CD4-positive, CD25-positive, alpha-beta regulatory T cell (primary cell): ENCODE measurements around the gene KIF26B. TPM values are rescaled to one million over a fixed set of nuclear protein-coding genes. Genes with fewer than 3 reads are reported as not detected.

Experiments used
- ATAC-seq, 2 donors: fragments of 150-1000 bp; cut with Tn5 transposase; one replicate each; pipeline ENCODE4 v1.10.0; 2021; ENCODE audit warnings: low read depth in 2 of 2, moderate number of reproducible peaks in 2 of 2, moderate library complexity in 1 of 2
- DNase-seq, 3 donors: peaks; one replicate each; pipeline versions ENCODE4 v3.0.0 to v3.0.0-alpha.2; 2012 to 2022; ENCODE audit warnings: mixed read lengths in 1 of 3
- H3K27ac ChIP-seq: one replicate; pipeline ENCODE4 v1.7.0; 2013; ENCODE audit warnings: mild to moderate bottlenecking, low read length; ENCODE audit not compliant: insufficient read depth, poor library complexity, severe bottlenecking
- H3K27me3 ChIP-seq: one replicate; pipeline ENCODE4 v1.7.0; 2013; ENCODE audit warnings: low read length; ENCODE audit not compliant: control insufficient read depth, insufficient read depth
- H3K36me3 ChIP-seq: one replicate; pipeline ENCODE4 v1.7.0; 2013; ENCODE audit warnings: mild to moderate bottlenecking, low read length, moderate library complexity; ENCODE audit not compliant: control insufficient read depth, insufficient read depth
- H3K4me1 ChIP-seq: 2 replicates; pipeline ENCODE4 v1.7.0; 2013; ENCODE audit warnings: mild to moderate bottlenecking, low read length; ENCODE audit not compliant: insufficient read depth, control insufficient read depth, poor library complexity, severe bottlenecking
- H3K4me3 ChIP-seq: one replicate; pipeline ENCODE4 v1.7.0; 2013; ENCODE audit warnings: low read depth, mild to moderate bottlenecking, low read length, moderate library complexity
- H3K9me3 ChIP-seq, 2 experiments: 1 replicate in 1 of 2; 2 replicates in 1 of 2; pipeline ENCODE4 v1.7.0; 2013; ENCODE audit warnings: low read length in 2 of 2, mild to moderate bottlenecking in 1 of 2, moderate library complexity in 1 of 2; ENCODE audit not compliant: control insufficient read depth in 2 of 2
- H3K27ac Mint-ChIP-seq, 3 donors: one replicate each; pipeline ENCODE4 v1.8.0; 2020 to 2022; ENCODE audit warnings: mild to moderate bottlenecking in 3 of 3, mixed read lengths in 3 of 3, moderate library complexity in 2 of 3
- H3K27me3 Mint-ChIP-seq: one replicate; pipeline ENCODE4 v1.8.0; 2022; ENCODE audit warnings: mild to moderate bottlenecking, mixed read lengths
- H3K36me3 Mint-ChIP-seq: one replicate; pipeline ENCODE4 v1.8.0; 2020; ENCODE audit warnings: mixed read lengths
- H3K4me1 Mint-ChIP-seq, 4 donors: one replicate each; pipeline ENCODE4 v1.8.0; 2020 to 2022; ENCODE audit warnings: mixed read lengths in 4 of 4, mild to moderate bottlenecking in 1 of 4
- H3K4me3 Mint-ChIP-seq, 4 donors: one replicate each; pipeline ENCODE4 v1.8.0; 2020 to 2022; ENCODE audit warnings: mild to moderate bottlenecking in 4 of 4, mixed read lengths in 4 of 4, moderate library complexity in 3 of 4
- H3K9me3 Mint-ChIP-seq, 7 donors: one replicate each; pipeline ENCODE4 v1.8.0; 2020 to 2022; ENCODE audit warnings: mixed read lengths in 7 of 7, mild to moderate bottlenecking in 3 of 7, moderate library complexity in 2 of 7
- polyA plus RNA-seq, 4 donors: library from polyadenylated mRNA; unstranded; fragments of 300-500 nt; fragmentation: Illumina TruSeq; gene quantifications; one replicate each; pipeline ENCODE4 v1.2.3, GENCODE V29; 2021
- total RNA-seq: library from RNA; stranded (reverse); gene quantifications from one replicate; pipeline ENCODE4 v1.2.3, GENCODE V29; 2022

Gene KIF26B
- total and polyA plus RNA-seq, 5 donors from 2014 or later = not detected

- H3K27ac Mint-ChIP-seq = no peak overlapping the region
- H3K9me3 Mint-ChIP-seq = peaks cover 0 to 2% (median 0%) of the 10 kb centered on the region in 7 donors
- H3K9me3 ChIP-seq = no peaks in the 10 kb centered on the region
- no peak for DNase-seq
- H3K36me3 ChIP-seq = no peaks in the 10 kb centered on the region
- no peak overlapping the region for H3K4me3 ChIP-seq
- no peak overlapping the region for H3K27ac ChIP-seq
- H3K4me1 Mint-ChIP-seq = no peaks in the 10 kb centered on the region
- H3K4me1 ChIP-seq = no peaks in the 10 kb centered on the region
- H3K4me3 Mint-ChIP-seq = no peak overlapping the region
- no peaks in the 10 kb centered on the region for H3K27me3 Mint-ChIP-seq
- no peaks in the 10 kb centered on the region for H3K27me3 ChIP-seq
- ATAC-seq = no peak
- no peaks in the 10 kb centered on the region for H3K36me3 Mint-ChIP-seq
Measured at GRCh38 chr1:245503548-245503947, 348.8 kb downstream of the KIF26B start.

GRCh38 chr1:245510144-245510543 lies 355.4 kb downstream of the KIF26B start:
- peaks cover 0 to 13% (median 3%) of the 10 kb centered on the region in 4 donors for H3K4me1 Mint-ChIP-seq
- ATAC-seq = no peak
- no peaks in the 10 kb centered on the region for H3K4me1 ChIP-seq
- no peak for DNase-seq
- H3K27me3 Mint-ChIP-seq = peaks cover 18% of the 10 kb centered on the region
- H3K4me3 Mint-ChIP-seq = no peak overlapping the region
- H3K4me3 ChIP-seq = no peak overlapping the region
- H3K9me3 ChIP-seq = no peaks in the 10 kb centered on the region
- no peak overlapping the region for H3K27ac ChIP-seq
- no peaks in the 10 kb centered on the region for H3K27me3 ChIP-seq
- H3K36me3 Mint-ChIP-seq = no peaks in the 10 kb centered on the region
- peaks cover 0 to 7% (median 1%) of the 10 kb centered on the region in 7 donors for H3K9me3 Mint-ChIP-seq
- H3K27ac Mint-ChIP-seq = no peak overlapping the region
- no peaks in the 10 kb centered on the region for H3K36me3 ChIP-seq

DNA sequence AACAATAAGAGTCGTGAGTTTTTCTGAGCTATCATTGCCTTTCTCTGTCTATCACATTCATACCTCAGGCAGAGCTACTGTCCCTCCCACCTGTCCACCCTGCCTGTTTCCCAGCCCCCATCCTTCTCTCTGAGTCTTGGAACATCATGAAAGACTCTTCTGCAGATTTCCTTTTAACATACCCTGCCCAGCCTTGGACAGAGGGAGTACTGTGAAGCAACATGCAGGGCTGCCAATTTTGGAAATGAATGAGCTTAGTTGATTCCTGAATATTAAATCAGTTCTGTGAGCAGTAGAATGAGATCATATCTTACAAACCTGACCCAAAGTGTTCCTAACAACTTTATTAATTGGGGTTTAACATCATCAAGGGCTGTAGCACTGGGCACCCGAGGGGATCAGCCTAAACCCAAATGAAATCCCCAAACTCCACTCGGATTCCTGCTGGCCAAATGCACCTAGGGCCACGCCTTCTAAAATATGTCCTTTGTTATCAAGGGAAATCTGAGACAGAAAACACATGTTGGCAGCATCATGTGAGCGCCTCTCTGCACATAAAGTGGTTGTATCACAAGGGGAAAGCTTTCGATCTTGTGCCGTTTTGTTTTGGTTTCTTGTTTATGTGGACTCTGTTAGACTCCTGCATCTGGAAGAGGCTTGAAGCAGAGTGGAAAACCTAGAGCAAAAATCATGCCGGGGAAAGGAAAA lies 357.6 kb downstream of the KIF26B start:
- Histone ChIP-seq H3K27me3 (no peaks in the 10 kb centered on the region), H3K4me3 (no peak overlapping the region), H3K27ac (no peak overlapping the region), H3K4me1 (no peaks in the 10 kb centered on the region), H3K36me3 (no peaks in the 10 kb centered on the region), H3K9me3 (no peaks in the 10 kb centered on the region)
- DNase-seq (no peak), ATAC-seq (no peak)
- Mint-ChIP-seq H3K9me3 (peaks cover 0 to 12% (median 0%) of the 10 kb centered on the region in 7 donors), H3K4me3 (no peak overlapping the region), H3K27ac (no peak overlapping the region), H3K36me3 (no peaks in the 10 kb centered on the region), H3K4me1 (peaks cover 0 to 13% (median 3%) of the 10 kb centered on the region in 4 donors), H3K27me3 (peaks cover 22% of the 10 kb centered on the region)

GRCh38 chr1:245512980-245513578 lies 358.3 kb downstream of the KIF26B start:
- H3K4me1 ChIP-seq = no peaks in the 10 kb centered on the region
- H3K4me3 ChIP-seq = no peak overlapping the region
- no peaks in the 10 kb centered on the region for H3K9me3 ChIP-seq
- peaks cover 22% of the 10 kb centered on the region for H3K27me3 Mint-ChIP-seq
- peaks cover 0 to 13% (median 3%) of the 10 kb centered on the region in 4 donors for H3K4me1 Mint-ChIP-seq
- ATAC-seq (no peak), DNase-seq (peak in 1 of 3 donors; percentile 20)
- H3K9me3 Mint-ChIP-seq = peaks cover 0 to 12% (median 0%) of the 10 kb centered on the region in 7 donors
- no peak overlapping the region for H3K27ac Mint-ChIP-seq
- no peaks in the 10 kb centered on the region for H3K27me3 ChIP-seq
- H3K4me3 Mint-ChIP-seq = no peak overlapping the region
- no peak overlapping the region for H3K27ac ChIP-seq
- H3K36me3 ChIP-seq = no peaks in the 10 kb centered on the region
- H3K36me3 Mint-ChIP-seq = no peaks in the 10 kb centered on the region

DNA sequence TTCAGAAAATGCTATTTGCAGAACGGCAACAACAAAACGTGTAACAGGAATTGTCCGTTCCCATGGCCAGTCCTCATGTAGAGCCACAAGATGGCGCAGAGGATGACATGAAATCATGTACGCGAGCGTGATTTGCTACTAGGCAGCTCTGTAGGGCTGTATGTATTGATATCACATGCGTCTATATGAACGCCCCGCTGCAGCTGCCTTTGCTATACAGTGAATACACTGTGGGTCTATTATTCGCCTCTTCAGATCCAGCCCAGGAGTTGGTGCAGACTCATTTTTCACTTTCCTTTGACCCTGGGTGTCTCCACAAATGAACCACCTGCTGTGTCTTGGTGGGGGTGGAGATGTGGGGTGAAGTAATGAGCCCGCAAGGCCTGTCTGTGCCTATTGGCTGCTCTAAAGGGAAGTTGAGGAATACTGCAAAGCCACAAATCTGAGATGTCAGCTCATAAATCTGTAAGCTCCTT lies 361.5 kb downstream of the KIF26B start:
- ATAC-seq = no peak
- no peaks in the 10 kb centered on the region for H3K9me3 ChIP-seq
- H3K36me3 ChIP-seq = no peaks in the 10 kb centered on the region
- Mint-ChIP-seq H3K4me3 (no peak overlapping the region), H3K9me3 (peaks cover 0 to 5% (median 0%) of the 10 kb centered on the region in 7 donors), H3K36me3 (no peaks in the 10 kb centered on the region), H3K27me3 (peaks cover 16% of the 10 kb centered on the region), H3K27ac (no peak overlapping the region), H3K4me1 (peaks cover 0 to 13% (median 3%) of the 10 kb centered on the region in 4 donors)
- no peak overlapping the region for H3K4me3 ChIP-seq
- no peaks in the 10 kb centered on the region for H3K27me3 ChIP-seq
- no peak overlapping the region for H3K27ac ChIP-seq
- H3K4me1 ChIP-seq = no peaks in the 10 kb centered on the region
- no peak for DNase-seq

DNA sequence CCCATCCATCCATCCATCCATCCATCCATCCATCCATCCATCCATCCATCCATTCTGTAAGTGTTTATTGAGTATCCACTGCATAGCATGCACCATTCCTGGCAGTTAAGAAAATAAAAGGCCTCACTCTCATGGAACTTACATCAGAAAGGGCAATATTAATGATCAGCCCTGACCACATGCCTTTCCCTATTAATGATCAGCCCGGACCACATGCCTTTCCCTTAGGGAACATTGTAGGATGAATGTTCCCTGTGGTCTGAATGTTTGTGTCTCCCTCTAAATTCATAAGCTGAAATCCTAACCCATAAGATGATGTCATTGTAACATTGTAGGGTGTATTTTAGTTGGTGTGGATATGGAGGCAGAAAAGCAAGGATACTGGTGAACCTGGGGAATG lies 365.8 kb downstream of the KIF26B start:
- DNase-seq (no peak), ATAC-seq (no peak)
- H3K4me3 Mint-ChIP-seq = no peak overlapping the region
- H3K4me1 Mint-ChIP-seq = no peaks in the 10 kb centered on the region
- H3K36me3 Mint-ChIP-seq = no peaks in the 10 kb centered on the region
- H3K27me3 Mint-ChIP-seq = peaks cover 2% of the 10 kb centered on the region
- H3K4me3 ChIP-seq = no peak overlapping the region
- no peak overlapping the region for H3K27ac Mint-ChIP-seq
- no peaks in the 10 kb centered on the region for H3K9me3 ChIP-seq
- no peaks in the 10 kb centered on the region for H3K27me3 ChIP-seq
- H3K36me3 ChIP-seq = no peaks in the 10 kb centered on the region
- peaks cover 0 to 4% (median 0%) of the 10 kb centered on the region in 7 donors for H3K9me3 Mint-ChIP-seq
- no peak overlapping the region for H3K27ac ChIP-seq
- no peaks in the 10 kb centered on the region for H3K4me1 ChIP-seq

DNA sequence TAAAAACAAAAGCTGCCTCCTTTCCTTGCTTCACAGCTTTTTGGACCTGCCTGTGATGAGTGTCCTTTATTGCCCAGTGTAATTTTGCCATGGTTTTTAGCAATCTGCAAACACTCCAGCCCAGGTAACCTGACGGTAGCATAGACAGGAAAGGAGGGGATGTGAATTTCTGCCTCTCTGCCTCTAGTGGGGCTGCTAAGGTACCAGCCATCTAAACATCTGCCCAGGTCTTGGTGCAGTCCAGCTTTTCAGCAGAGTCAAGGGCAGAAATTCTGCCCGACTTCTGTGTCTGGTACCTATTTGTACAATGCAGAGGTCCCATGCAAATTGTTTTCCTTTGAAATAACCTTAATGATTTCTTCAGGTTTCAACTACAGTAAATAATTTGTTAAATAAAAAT lies 371.4 kb downstream of the KIF26B start:
- Mint-ChIP-seq H3K4me1 (no peaks in the 10 kb centered on the region), H3K9me3 (peaks cover 0 to 3% (median 0%) of the 10 kb centered on the region in 7 donors)
- H3K36me3 ChIP-seq = no peaks in the 10 kb centered on the region

GRCh38 chr1:245528258-245528635 lies 373.5 kb downstream of the KIF26B start:
- ATAC-seq (no peak), DNase-seq (no peak)
- no peaks in the 10 kb centered on the region for H3K27me3 ChIP-seq
- H3K27ac ChIP-seq = no peak overlapping the region
- H3K4me1 ChIP-seq = no peaks in the 10 kb centered on the region
- Mint-ChIP-seq H3K4me3 (no peak overlapping the region), H3K9me3 (peaks cover 0 to 3% (median 0%) of the 10 kb centered on the region in 7 donors), H3K4me1 (no peaks in the 10 kb centered on the region), H3K36me3 (no peaks in the 10 kb centered on the region), H3K27me3 (no peaks in the 10 kb centered on the region), H3K27ac (no peak overlapping the region)
- H3K4me3 ChIP-seq = no peak overlapping the region
- H3K36me3 ChIP-seq = no peaks in the 10 kb centered on the region
- no peaks in the 10 kb centered on the region for H3K9me3 ChIP-seq

More for the DNA sequence above, 371.4 kb downstream of the KIF26B start:
- no peak for DNase-seq
- no peak overlapping the region for H3K4me3 Mint-ChIP-seq
- no peak overlapping the region for H3K4me3 ChIP-seq
- no peak for ATAC-seq
- H3K9me3 ChIP-seq = no peaks in the 10 kb centered on the region
- H3K27ac Mint-ChIP-seq = no peak overlapping the region
- no peaks in the 10 kb centered on the region for H3K27me3 ChIP-seq
- H3K27ac ChIP-seq = no peak overlapping the region
- no peaks in the 10 kb centered on the region for H3K36me3 Mint-ChIP-seq
- no peaks in the 10 kb centered on the region for H3K27me3 Mint-ChIP-seq
- H3K4me1 ChIP-seq = no peaks in the 10 kb centered on the region
